Cortex of kidney (tissue), 1 donor: Measurements from ENCODE around the gene NEBL.

Experiments used
- DNase-seq: peaks from one replicate; lab custom pipeline; 2025; lab: John Stamatoyannopoulos, UW

The NEBL gene

GRCh38 chr10:20778008-20778757 is 118.9 kb downstream of the NEBL start:
- no peak for DNase-seq

GRCh38 chr10:20776384-20777118 is 120.6 kb downstream of the NEBL start:
- DNase-seq, result no peak

GRCh38 chr10:20771051-20771450 is 126.1 kb downstream of the NEBL start:
- no peak for DNase-seq

GRCh38 chr10:20769481-20769880 is 127.6 kb downstream of the NEBL start:
- no peak for DNase-seq

GRCh38 chr10:20768843-20769242 is 128.3 kb downstream of the NEBL start:
- no peak for DNase-seq

- no peak for DNase-seq
Measured at GRCh38 chr10:20767028-20767427, 130.1 kb downstream of the NEBL start.

- DNase-seq, result no peak
Measured at GRCh38 chr10:20765066-20765465, 132.0 kb downstream of the NEBL start.

- DNase-seq, result no peak
Measured at GRCh38 chr10:20760460-20760859, 136.7 kb downstream of the NEBL start.

- no peak for DNase-seq
Measured at GRCh38 chr10:20748551-20748950, 148.6 kb downstream of the NEBL start.

GRCh38 chr10:20747782-20748181 is 149.3 kb downstream of the NEBL start:
- DNase-seq, result no peak

GRCh38 chr10:20746856-20747255 is 150.3 kb downstream of the NEBL start:
- no peak for DNase-seq

- DNase-seq, result no peak
Measured at GRCh38 chr10:20745556-20746375, 151.3 kb downstream of the NEBL start.

- no peak for DNase-seq
Measured at GRCh38 chr10:20744821-20745220, 152.3 kb downstream of the NEBL start.

GRCh38 chr10:20743942-20744341 is 153.2 kb downstream of the NEBL start:
- no peak for DNase-seq

- no peak for DNase-seq
Measured at GRCh38 chr10:20742737-20743541, 154.2 kb downstream of the NEBL start.

GRCh38 chr10:20740120-20740519 is 157.0 kb downstream of the NEBL start:
- no peak for DNase-seq

GRCh38 chr10:20737107-20737506 is 160.0 kb downstream of the NEBL start:
- DNase-seq, result no peak
